Measurements from ENCODE around the gene ANAPC2.

ANAPC2 gene

DNA sequence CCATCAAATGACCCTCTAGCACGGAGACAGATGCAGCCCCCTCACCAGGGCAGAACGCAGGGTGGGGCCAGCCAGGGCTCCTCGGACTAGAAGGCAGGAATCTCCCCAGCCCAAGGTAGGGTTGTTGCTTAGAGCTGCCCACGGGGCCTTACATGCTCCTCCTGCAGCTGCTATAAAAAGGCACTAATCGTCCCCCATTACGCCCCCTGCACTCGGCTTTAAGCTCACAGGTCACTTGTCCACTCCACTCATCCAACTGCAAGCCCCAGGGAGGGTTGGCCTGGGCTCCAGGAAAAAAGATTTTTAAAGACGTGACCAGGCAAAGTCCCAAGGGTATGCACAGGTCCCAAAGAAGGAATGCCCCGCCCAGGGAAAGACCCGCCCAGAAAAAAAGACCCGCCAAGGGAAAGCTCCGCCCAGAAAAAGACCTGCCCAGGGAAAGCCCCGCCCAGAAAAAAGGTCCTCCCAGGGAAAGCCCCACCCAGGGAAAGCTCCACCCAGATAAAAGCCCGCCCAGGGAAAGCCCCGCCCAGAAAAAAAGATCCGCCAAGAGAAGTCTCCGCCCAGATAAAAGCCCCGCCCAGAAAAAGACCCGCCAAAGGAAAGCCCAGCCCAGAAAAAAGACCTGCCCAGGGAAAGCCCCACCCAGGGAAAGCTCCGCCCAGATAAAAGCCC lies 38.3 kb downstream of the ANAPC2 start:
- no peak overlapping the region for H3K27ac ChIP-seq
- no peaks in the 10 kb centered on the region for H3K9me3 ChIP-seq
- H3K36me3 ChIP-seq: no peaks in the 10 kb centered on the region
- peaks cover 73% of the 10 kb centered on the region for H3K27me3 ChIP-seq
- TF ChIP-seq CTCF (IDR thresholded peaks at IDR 0.05): no peak
- no peak overlapping the region for H3K4me3 ChIP-seq (ENCODE audit: low read depth in 1 of 2, low read length in 1 of 2)
- H3K4me1 ChIP-seq (ENCODE audit: control insufficient read depth in 1 of 2, insufficient read depth in 1 of 2, low read depth in 1 of 2, low read length in 1 of 2): peaks cover 0 to 4% of the 10 kb centered on the region in 2 experiments

GRCh38 chr9:137149363-137149762 lies 39.0 kb downstream of the ANAPC2 start:
- H3K4me1 ChIP-seq (ENCODE audit: control insufficient read depth in 1 of 2, insufficient read depth in 1 of 2, low read depth in 1 of 2, low read length in 1 of 2): peaks cover 0 to 4% of the 10 kb centered on the region in 2 experiments
- H3K9me3 ChIP-seq: no peaks in the 10 kb centered on the region
- H3K27me3 ChIP-seq: peaks cover 67% of the 10 kb centered on the region
- H3K27ac ChIP-seq: no peak overlapping the region
- H3K4me3 ChIP-seq (ENCODE audit: low read depth in 1 of 2, low read length in 1 of 2): no peak overlapping the region
- no peak for TF ChIP-seq CTCF (IDR thresholded peaks at IDR 0.05)
- H3K36me3 ChIP-seq: no peaks in the 10 kb centered on the region

- Histone ChIP-seq H3K4me1 (ENCODE audit: control insufficient read depth in 1 of 2, insufficient read depth in 1 of 2, low read depth in 1 of 2, low read length in 1 of 2) (peaks cover 0 to 4% of the 10 kb centered on the region in 2 experiments), H3K27ac (no peak overlapping the region), H3K9me3 (no peaks in the 10 kb centered on the region), H3K4me3 (ENCODE audit: low read depth in 1 of 2, low read length in 1 of 2) (no peak overlapping the region), H3K36me3 (no peaks in the 10 kb centered on the region), H3K27me3 (peaks cover 71% of the 10 kb centered on the region)
- no peak for TF ChIP-seq CTCF (IDR thresholded peaks at IDR 0.05)
These were observed 39.7 kb downstream of the ANAPC2 start for GRCh38 chr9:137148661-137149060.

GRCh38 chr9:137148242-137148641 lies 40.1 kb downstream of the ANAPC2 start:
- TF ChIP-seq CTCF (IDR thresholded peaks at IDR 0.05): no peak
- H3K27ac ChIP-seq: no peak overlapping the region
- peaks cover 0 to 4% of the 10 kb centered on the region in 2 experiments for H3K4me1 ChIP-seq (ENCODE audit: control insufficient read depth in 1 of 2, insufficient read depth in 1 of 2, low read depth in 1 of 2, low read length in 1 of 2)
- H3K9me3 ChIP-seq: no peaks in the 10 kb centered on the region
- no peaks in the 10 kb centered on the region for H3K36me3 ChIP-seq
- peaks cover 71% of the 10 kb centered on the region for H3K27me3 ChIP-seq
- H3K4me3 ChIP-seq (ENCODE audit: low read depth in 1 of 2, low read length in 1 of 2): no peak overlapping the region

DNA sequence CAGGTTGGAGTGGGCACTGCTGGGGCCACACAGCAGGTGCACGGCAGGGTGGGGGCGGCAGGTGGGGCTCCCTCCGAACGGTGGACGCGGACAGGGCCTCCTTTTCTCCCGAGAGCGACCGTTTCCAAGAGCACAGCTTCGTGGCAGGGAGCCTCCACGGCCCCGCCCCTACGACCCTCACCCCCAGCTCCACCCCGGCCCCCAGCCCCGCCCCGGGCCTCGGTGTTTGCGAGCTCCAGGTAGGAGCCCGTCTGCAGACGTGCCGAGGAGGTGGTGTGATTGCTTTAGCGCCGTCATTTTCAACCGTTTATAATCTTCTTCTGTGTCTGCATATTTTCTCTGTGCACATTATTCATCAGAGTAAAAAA lies 40.6 kb downstream of the ANAPC2 start:
- Histone ChIP-seq H3K27me3 (peaks cover 74% of the 10 kb centered on the region), H3K27ac (no peak overlapping the region), H3K4me1 (ENCODE audit: control insufficient read depth in 1 of 2, insufficient read depth in 1 of 2, low read depth in 1 of 2, low read length in 1 of 2) (peaks cover 0 to 4% of the 10 kb centered on the region in 2 experiments), H3K9me3 (no peaks in the 10 kb centered on the region), H3K4me3 (ENCODE audit: low read depth in 1 of 2, low read length in 1 of 2) (no peak overlapping the region), H3K36me3 (no peaks in the 10 kb centered on the region)
- no peak for TF ChIP-seq CTCF (IDR thresholded peaks at IDR 0.05)

Measured in neutrophil (primary cell).